ENCODE results near the gene FAM240B.

Gene FAM240B

DNA sequence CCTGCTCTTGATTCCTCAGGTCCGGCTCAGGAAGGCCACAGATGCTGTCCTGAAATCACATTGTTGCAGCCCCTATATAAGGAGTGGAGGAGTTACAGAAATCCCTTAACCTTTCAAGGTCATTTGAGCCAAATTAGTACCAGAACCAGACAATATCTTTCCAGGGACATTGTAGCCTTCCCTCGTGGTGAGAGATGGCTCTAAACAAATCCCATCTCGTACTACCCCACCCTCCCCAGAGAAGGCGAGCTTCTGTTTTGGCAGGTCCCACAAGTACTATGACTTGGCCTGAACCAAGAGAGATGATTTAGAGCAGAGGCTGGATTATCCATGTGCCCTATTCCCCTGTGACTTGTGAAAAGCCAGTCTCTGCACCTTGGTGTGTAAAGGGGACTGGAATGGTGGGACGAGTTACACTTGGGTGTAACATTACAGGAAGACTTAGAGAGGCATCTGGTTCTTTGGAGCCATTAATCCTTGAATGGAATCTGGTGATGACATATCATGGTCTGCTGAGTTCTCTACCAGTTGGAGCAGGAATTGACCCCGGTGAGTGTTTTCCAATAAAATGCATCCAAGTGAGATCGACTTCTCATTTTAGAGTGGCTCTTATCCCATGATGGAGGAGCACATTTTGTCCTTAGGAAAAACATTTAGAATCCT, at the start of gene FAM240B:
Gene FAM240B, minus strand, starts transcription at position 51 of the 663 bp plus-strand sequence. CDS start 16,134 bp downstream, outside the sequence.
- DNase-seq, result no peak

DNA sequence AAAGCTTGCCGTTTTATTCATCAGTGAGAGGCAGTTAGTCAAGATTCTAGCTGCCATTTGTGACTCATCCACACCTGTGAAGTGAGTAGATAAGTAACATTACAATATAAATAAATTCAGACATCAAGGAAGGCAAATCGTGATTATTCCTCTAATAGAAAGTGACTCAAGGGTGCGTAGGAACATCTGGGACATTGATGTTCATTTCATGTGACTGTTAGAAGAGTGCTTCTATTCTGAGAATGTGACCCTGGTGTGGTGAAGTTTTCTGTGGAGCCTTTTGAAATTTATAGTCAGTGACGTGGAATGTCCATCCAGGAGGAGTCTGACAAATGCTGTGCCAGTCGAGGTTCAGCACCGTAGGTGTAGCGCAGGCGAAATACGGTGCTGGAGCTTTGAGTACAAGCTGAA, 48.4 kb upstream of the FAM240B start:
- DNase-seq, result no peak

DNA sequence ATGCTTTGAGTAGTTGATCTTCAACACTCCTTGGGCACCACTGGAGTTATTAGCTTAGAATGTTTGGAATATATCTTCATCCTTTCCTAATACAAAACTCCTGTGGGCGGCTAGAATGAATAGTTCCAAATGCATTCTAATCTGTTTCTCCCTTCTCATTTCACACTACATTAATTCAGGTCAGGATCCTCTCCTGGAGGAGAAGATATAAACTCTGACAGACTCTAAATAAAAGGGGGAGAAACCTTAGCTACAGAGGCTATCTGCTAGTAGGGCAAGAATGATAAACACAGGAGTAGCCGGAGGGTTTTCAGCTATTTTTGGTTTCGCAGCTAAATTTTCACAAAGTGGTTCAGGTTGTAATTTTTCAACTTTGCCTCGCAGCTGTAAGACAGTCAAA, 45.2 kb upstream of the FAM240B start:
- DNase-seq, result no peak

DNA sequence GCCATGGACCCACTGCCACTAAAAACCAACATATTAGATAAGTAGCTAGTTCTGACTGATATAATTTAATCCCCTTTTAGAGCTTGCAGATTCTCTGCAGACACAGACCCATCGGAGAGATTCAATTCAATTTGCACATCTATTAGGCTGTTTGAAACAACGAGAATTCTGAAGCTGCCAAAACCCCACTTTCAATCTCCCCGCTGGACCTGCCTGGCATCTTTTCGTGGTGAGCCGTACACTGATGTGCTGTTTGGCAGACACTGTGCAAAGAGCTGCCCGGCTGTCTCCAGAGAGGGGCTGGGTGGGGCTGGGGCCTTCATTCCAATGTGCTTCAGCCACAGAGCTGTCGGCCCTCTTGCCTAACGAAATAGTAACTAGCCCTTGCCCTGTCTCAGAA, 42.1 kb upstream of the FAM240B start:
- no peak for DNase-seq

DNA sequence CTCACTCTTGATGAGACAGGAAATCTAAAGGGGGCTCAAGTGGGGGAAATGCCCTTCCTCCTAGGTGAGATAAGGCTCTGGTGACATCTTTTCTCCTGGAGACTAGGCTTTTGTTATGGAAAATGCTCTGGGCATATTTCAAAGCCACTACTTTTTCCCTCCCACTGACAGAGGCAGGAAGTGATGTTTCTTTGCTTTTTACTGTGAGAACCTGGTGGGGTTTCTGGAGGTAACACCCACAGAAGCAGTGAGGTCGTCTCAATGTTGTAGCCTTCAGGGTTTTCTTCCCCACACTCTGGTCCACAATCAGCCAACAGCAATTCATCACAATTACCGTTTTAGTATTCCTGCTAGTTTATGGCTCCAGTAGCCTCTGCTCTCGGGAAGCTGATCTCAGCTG, 41.4 kb upstream of the FAM240B start:
- DNase-seq, result no peak

DNA sequence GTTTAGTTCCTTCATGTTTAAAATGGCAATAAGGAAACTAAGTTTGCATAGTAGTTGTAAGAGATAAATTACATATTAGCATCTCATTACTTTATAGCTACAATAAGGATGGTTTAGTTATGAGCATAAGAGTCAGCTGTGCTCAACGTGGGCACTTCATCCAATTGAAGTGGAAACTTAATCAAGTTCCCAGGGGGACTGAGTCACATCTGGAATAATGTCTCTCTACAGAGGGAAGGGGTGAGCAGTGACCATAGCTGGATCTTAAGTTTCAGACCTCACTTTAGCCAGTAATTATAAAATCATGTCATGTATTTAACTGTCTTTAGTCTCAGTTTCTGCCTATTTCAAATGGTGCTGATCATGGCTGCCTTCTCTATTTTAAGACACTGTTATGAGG, 36.8 kb upstream of the FAM240B start:
- no peak for DNase-seq

DNA sequence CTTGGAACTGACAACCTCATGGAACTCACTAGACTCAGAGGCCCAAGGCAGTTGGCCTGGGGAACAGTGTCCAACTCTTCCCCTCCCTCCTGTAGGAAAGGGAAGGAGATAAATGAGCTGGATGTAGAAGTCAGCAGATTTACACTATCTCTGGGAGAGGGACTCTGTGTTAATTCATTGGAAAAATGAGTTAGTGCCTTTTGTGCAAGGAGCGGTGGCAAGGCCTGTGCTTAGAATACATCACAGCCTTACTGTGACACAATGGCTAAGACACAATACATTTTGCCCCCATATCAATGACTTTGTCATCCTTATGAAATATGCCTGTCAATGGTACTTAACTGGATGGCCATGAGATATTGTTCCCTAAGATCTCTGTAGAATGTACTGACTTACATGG, 28.0 kb upstream of the FAM240B start:
- DNase-seq, result no peak

DNA sequence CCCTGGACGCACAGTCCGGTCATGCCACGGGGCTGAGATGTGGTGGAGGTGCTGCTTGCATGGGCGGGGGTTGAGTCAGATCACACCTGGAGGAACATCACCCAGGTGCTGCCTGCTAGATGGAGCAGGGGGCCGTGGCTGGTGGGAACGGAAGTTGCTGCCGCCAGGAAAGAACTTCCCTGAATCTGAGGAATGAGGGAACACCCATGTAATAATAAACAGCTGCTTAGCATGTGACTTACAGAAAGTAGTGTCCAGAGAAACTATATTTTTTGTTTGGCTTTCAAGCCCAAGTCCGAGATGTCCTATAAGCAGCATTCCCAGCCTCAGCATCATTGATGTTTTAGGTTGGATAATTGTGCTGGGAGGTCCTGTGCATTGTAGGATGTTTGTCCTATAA, 27.1 kb upstream of the FAM240B start:
- no peak for DNase-seq

DNA sequence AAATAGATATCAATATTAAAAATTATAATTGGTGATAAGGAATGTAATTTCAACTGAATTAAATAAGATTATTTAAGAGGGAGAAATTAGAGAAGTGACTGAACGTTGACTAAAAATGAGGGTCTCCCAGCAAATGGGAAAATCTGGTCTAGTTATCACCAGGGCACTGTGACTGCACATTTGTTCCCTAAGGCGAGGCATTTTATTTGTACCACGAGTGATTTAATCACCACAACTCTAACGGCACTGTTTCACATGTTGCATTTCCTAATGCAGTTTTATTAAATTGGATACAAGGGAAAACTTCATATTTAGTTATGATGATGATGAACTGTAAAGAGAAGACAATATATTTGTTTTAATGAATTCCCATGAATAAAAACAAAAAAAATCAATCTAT, 26.4 kb upstream of the FAM240B start:
- DNase-seq, result no peak

DNA sequence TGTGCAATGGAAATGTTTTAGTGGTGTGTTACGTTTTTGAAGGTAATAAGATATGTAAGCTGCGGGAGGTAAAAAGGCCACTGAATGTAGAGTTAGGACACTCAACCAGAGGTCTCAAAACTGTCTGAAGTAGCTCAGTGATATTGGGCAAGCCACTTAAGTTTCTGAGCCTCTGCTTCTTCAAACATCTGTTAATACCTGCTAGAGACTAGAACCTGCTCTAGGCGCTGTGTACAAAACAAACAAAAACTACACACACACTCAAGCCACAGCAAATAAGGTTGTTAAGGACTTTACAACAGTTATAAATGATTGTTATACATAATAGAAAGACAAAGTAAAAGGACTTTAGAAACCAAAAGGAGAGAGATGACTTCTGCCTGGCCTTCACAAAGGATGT, 24.6 kb upstream of the FAM240B start:
- no peak for DNase-seq

DNA sequence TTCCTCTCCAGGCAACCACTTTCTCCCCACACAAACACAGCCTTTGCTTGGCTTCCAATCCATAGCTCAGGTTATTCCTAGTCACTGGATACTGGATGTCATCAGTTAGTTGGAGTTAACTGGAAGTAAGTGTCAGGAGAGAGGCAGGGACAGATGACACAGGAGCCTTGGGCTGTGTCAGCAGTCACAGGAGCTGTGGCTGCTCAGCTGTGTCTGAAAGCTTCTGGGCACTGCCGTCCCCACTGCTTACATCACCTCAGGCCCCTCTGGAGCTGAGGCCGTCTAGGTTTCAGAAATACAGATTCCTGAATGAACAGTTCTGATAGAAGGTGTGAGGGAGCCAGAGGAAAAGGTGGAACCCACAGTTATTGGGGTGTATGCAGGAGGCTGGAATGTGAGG, 17.3 kb upstream of the FAM240B start:
- no peak for DNase-seq

DNA sequence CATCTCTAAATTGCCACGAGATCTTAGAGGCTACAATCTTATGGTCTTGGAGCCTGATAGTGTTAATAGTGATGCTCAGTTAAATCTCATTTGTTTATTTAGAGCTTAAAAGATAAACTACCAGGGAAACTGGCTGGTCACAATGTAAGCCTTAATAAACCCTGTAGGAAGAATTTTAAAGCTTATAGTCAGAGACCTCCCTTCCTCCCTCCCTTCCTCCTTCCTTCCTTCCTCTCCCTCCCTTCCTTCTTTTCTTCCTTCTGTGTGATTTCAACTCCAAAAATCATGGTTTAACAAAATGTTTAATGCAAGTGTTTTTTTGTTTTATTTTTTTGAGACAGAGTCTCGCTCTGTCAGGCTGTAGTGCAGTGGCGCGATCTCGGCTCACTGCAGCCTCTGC, 14.9 kb upstream of the FAM240B start:
- DNase-seq, result no peak

DNA sequence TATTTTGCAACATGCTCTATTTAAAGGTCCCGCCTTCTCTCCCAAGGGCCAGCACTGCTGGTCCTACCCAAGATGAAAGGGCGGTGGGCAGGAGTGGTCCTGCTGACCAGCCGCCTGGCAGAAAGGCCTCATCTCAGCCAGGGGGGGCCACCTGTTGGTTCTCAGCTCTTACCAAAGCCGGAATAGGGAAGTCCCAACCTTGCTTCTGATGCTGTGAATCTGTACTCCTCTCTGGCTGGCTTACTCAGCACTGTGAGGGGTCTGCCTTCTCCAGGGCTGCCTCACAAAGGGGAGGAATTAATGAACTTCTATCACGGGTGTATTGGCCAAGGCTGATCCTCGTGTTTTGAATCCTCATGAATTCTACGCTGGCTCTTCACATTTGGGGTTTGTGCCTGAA, 13.6 kb upstream of the FAM240B start:
- no peak for DNase-seq

DNA sequence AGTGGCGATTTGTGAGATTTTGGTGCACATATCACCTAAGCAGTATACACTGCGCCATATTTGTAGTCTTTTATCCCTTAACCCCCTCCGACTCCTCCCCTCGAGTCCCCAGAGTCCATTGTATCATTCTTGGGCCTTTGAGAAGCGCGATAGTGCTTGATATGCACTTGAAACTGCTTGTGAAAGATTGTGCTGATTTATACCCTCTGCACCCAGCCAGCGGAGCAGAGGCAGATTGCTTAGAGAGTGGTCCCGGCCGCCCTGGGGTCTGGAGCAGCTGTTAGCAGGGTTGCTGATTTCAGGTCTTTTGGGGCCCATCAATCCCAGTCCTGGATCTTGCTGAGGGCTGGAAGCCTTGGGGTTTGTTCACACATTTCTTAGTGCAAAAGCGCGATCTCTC, 13.0 kb upstream of the FAM240B start:
- DNase-seq, result no peak

DNA sequence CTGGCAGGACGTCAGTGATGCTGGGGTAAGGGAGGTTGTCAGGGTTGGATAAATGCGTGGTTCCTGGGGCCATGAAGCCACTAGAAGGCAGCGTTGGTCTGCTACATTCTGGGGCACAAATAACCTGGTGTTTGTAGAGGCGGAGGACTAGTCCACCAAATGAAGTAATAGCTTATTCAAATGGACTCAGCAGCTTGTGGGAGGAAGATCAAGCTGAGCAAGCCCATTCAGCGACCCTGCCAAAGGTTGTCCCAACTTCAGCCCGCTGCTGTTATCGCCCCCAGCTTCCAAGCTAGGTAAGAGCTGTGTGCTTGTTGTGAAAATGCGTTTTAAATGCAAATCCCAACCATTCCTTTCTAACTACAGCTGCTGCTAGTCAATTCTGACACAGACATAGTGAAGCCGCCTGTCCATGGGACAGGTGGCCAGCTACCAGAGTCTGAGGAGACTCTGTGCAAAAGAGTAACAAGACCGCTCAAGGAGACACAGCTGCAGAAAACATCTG, 7.6 kb upstream of the FAM240B start:
- no peak for DNase-seq

DNA sequence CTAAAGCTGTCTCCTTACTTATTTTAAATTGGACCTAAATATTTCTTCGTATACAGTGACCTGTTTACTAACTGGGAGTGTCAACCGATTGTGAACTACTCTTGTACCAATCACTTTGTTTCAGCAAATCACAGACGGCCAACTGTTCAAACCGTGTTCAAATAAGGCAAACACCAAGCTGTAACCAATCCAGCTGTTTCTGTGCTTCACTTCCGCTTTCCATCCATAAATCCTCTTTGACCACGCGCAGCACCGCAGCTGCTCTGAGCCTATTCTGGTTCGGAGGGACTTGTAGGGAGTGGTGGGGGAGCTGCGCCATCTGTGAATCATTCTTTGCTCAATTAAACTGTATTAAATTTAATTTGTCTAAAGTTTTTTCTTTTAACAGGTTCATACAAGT, 4.8 kb upstream of the FAM240B start:
- no peak for DNase-seq

DNA sequence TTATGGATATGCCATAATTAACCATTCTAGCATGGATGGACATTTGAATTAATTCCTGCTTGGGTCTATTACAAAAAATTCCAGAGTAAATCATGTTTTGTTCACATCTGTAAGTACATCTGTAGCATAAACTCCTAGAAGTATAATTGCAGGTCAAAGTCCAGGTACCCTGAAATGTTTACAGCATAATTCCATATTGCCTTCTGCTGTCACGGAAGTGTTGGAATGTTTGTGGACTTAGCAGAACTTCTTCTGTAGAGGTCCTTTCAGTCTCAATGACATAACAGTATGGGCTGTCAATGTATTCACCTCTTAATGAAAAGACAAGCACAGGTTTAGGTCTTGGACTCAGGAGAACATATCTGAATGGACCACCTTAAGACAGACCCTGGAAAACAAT, 1.8 kb downstream of the FAM240B start:
- DNase-seq, result no peak

DNA sequence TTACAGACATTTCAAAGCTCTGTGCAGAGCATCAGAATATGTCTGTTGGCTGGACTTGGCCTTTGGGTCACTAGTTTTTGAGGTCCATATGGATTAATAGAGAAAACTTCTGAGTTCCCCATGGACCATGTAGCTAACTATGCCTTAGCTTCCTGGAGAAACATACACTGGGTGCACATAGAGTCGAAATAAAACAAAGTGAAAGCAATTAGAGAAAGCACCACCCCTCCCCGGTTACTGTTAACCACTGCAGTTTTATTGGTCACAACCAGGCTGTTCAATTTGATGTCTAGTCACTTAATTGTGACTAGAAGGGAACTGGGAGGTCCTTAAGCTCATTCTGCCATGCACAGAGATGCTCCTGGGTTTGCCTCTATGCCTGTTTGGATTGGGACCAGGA, 4.2 kb downstream of the FAM240B start:
- DNase-seq, result no peak

DNA sequence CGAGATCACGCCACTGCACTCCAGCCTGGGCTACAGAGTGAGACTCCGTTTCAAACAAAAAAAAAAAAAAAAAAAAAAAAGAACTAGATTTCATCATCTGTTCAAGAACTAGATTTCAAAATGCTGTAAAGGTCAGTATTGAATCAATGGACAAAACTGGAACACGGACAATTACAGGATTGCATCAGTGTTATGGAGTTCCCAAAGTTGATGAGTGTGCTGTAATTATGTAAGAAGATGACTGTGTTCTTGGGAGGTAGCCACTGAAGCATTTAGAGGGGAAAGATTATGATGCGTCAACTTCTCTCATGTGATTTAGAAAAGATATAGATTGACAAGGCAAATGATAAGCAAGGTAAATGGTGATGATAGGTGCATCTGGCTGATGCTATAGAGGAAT, 6.5 kb downstream of the FAM240B start:
- no peak for DNase-seq

DNA sequence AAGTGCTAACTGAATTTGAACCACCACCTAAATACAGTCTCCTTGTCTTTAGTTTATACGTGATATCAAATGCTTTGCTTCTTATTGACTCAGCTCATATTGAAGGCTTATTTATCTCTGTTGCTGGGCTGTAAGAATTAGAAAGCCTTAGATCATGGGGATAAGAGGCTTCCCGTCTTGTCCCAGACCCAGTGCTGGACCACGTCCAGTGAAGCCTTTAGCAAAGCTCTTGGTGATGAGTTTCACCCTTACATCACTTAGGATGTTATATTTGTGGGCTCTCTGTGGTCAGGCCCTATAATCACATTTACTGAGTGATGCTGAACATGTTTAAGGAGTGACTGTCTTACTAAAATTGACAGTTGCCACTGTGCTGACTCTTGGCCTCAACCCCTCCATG, 11.2 kb downstream of the FAM240B start:
- no peak for DNase-seq

DNA sequence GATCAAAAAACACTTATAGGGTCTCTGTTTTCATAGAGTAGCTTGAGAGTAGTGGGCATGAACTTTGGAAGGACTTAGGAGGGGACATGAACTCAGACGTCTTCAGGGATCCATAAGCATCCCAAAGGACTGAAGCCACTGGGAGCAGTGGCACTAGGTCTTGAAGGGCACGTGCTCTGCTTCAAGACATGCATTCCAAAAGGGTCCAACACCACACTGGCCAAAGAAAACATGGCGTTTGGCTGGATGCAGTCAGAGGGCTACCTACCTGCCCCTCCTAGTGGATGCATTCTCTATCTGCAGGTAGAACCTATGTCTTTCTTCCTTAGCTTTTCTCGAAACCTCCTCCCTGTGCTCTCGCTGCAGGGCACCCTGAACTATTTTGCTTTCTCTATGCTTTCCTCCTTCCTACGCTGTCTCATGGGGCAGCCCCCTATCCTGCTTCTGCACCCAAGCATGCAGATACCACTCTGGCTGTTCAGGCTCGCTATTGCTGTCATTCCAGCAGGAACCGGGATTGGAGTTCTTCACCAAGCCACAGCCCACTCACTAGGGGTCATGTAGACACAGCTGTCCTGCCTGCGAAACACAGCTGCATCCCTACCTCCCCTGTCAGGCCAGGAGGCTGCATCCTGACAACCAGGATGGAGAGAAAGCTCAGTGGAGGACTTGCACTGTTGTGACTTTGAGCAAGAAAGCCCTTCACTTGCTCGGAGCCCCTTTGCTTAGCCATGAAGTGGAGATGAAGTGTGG, 11.9 kb downstream of the FAM240B start:
- DNase-seq, result no peak

DNA sequence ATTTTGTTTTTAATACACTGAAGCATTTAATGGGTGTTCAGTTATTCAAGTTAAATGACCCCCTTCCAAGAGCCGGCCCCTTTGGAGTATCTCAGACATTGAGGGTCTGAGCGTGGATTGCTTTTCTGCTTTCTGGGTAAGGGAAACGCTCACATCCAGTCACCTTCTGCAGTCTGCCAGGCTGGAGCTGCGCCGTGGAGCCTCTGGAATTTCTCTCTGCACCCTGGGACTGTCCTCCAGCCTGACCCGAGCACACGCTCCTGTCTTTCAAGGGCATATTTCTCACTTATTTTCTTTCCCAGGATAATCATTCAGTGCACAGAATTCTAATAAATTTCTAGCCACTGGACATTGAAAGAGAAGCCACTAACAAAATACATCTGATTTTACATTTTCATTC, 13.4 kb downstream of the FAM240B start:
- DNase-seq, result no peak

DNA sequence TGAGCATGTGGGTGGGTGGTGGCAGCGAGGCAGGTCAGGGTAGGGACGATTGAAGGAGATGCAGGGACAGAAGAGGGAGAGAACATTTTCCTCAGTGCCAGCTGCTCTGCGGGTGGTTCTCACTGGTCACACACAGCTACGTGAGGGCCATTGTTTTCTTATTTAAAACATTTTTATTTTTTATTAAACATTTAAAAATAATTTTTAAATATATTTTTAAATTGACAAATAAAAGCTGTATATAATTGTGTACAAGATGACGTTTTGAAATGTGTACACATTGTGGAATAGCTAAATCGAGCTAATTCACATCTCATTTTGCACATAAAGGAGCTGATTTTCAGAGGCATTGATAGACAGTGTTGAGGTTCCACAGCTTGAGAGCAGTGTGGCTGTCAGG, 14.0 kb downstream of the FAM240B start:
- DNase-seq, result no peak

DNA sequence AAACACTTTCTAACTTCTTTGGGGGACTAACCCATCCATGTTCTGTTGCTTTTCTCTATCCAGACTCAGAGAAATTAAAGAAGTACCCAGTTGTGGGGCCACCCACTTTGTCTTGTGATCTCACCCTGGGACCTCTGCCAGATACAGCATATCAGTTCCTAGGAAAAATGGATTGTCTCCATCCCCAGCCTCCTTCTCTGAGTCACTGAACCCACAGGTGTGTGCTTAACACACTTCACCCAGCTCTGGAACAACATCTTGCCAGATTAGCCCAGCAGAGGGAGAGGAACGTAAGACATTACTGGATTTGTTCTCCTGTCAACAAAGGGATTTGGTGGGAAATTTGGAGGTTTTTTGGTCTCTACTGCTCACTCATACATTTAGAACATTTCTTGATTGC, 19.2 kb downstream of the FAM240B start:
- no peak for DNase-seq

DNA sequence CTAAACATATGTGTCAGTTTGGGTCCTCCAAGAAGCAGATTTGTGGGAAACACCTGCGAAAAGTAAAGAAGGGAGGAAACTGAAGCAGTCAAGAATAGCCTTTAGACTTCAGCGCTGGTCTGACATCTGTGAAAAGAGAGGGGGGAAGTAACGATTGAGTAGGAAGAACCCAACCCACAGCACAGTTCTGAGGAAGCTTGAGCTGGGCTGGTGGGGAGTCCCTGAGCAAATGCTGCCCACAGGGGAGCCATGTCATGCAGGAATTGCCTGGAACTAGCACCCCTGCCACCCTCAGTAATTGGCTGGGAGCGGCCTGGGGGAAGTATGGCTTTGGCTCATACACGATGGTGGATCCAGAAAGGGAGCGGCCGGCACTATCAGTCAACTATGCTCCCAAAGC, 20.6 kb downstream of the FAM240B start:
- no peak for DNase-seq

Measured in NCI-H2029 (cell line).